ENCODE results near the gene CES1.
"Not testable (repeated sequence)": the region's sequence is repeated elsewhere in the genome, so short reads cannot be mapped to it uniquely, and the experiment has no call there.

GRCh38 chr16:55753145-55753631 lies 79.7 kb downstream of the CES1 start:
- TF ChIP-seq YY1 (IDR thresholded peaks at IDR 0.05; ENCODE audit: insufficient read depth, insufficient read length); ZNF274 (IDR thresholded peaks at IDR 0.05; ENCODE audit: low read depth, low read length): not testable (repeated sequence)
